ENCODE measurements around the gene RPL5. TPM values are rescaled to one million over a fixed set of nuclear protein-coding genes. Genes with fewer than 3 reads are reported as not detected.

RPL5 gene
- total and polyA plus RNA-seq, 2 experiments from 2014 or later = 918 to 1,643 TPM

DNA sequence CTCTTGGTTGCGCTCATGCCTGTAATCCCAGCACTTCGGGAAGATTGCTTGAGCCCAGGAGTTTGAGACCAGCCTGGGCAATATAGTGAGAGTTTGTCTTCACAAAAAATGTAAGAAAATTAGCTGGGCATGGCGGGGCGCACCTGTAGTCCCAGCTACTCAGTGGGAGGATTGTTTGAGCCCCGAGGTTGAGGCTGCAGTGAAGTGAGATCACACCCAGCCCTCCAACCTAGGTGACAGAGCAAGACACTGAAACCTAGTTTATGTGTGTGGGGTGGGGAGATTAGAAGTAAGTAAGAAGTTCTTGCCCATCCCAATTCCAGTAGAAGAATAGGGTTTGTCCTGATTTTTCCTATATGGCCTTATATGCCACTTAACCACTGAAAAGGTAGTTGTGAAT lies 2.0 kb downstream of the RPL5 start:
- Histone ChIP-seq H3K4me1 (ENCODE audit: low read depth) (peaks cover 13% of the 10 kb centered on the region), H3K27me3 (no peaks in the 10 kb centered on the region), H3K4me3 (peak overlapping the region; percentile 95), H3K9me3 (ENCODE audit: low read depth) (no peaks in the 10 kb centered on the region), H3K36me3 (peaks cover 53% of the 10 kb centered on the region), H3K27ac (peak overlapping the region; percentile 1)
- no peak for DNase-seq (ENCODE audit: low read depth in 1 of 2, low spot score in 1 of 2)
- TF ChIP-seq, protein P1, sequence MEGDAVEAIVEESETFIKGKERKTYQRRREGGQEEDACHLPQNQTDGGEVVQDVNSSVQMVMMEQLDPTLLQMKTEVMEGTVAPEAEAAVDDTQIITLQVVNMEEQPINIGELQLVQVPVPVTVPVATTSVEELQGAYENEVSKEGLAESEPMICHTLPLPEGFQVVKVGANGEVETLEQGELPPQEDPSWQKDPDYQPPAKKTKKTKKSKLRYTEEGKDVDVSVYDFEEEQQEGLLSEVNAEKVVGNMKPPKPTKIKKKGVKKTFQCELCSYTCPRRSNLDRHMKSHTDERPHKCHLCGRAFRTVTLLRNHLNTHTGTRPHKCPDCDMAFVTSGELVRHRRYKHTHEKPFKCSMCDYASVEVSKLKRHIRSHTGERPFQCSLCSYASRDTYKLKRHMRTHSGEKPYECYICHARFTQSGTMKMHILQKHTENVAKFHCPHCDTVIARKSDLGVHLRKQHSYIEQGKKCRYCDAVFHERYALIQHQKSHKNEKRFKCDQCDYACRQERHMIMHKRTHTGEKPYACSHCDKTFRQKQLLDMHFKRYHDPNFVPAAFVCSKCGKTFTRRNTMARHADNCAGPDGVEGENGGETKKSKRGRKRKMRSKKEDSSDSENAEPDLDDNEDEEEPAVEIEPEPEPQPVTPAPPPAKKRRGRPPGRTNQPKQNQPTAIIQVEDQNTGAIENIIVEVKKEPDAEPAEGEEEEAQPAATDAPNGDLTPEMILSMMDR (IDR thresholded peaks at IDR 0.05; ENCODE audit: low read depth, low read length) = no peak

DNA sequence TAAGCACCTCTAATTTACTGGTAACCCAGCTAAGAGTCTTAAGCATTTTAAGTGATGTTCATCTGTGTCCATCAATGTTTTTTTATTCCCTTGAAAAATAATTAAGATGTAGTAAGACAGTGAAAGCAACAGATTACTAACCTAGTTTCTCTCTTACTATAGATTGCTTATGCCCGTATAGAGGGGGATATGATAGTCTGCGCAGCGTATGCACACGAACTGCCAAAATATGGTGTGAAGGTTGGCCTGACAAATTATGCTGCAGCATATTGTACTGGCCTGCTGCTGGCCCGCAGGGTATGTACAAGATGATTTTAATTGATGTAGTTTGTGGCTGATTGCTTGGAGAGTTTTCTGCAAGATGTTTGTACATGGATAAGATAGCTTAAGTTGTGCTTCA lies 2.8 kb downstream of the RPL5 start:
- H3K4me1 ChIP-seq (ENCODE audit: low read depth) = peaks cover 13% of the 10 kb centered on the region
- no peaks in the 10 kb centered on the region for H3K27me3 ChIP-seq
- no peak overlapping the region for H3K4me3 ChIP-seq
- DNase-seq (ENCODE audit: low read depth in 1 of 2, low spot score in 1 of 2) = no peak
- no peaks in the 10 kb centered on the region for H3K9me3 ChIP-seq (ENCODE audit: low read depth)
- H3K36me3 ChIP-seq = peaks cover 59% of the 10 kb centered on the region
- H3K27ac ChIP-seq = peak overlapping the region; percentile 46
- TF ChIP-seq, protein P1 (IDR thresholded peaks at IDR 0.05; ENCODE audit: low read depth, low read length) = no peak

DNA sequence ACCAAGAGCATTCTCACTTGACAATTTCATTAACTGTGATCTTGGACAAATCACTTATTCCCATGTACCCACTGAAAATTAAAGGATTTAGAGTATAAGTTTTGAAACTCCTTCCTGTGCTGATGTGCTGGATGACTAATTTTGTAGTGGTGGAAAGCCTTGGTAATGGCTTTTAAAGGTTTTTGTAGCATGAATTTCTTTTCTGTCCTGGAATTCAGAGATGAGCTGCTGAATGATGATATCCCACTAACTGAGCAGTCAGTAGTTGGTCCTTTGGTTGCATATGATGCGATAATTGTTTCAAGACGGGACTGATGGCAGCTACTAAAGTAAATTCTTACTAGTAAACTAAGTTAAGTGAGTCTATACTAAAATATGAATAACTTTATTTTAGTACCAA lies 5.2 kb downstream of the RPL5 start:
- Histone ChIP-seq H3K4me1 (ENCODE audit: low read depth) (peaks cover 13% of the 10 kb centered on the region), H3K36me3 (peaks cover 83% of the 10 kb centered on the region), H3K4me3 (no peak overlapping the region), H3K27me3 (no peaks in the 10 kb centered on the region), H3K9me3 (ENCODE audit: low read depth) (no peaks in the 10 kb centered on the region), H3K27ac (no peak overlapping the region)
- TF ChIP-seq, protein P1 (IDR thresholded peaks at IDR 0.05; ENCODE audit: low read depth, low read length) = no peak
- DNase-seq (ENCODE audit: low read depth in 1 of 2, low spot score in 1 of 2) = no peak

DNA sequence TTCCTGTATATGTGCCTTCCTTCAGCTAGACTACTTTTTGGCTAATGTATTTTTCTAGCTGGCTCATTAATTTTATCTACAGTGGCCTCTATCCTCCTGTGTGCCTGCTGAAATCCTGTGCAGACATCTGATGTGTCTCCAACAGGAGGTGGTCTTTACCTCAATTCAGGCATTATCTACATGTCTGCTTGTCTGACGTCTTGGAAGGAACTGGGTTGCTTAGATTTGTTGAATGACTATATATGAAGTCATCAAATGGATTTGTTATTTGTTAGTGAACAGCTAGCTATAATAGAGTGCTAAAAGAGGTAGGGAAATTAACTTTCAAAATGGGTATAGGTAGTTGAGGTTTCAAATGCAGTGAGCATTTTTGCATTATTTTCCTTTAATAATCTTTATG lies 6.7 kb downstream of the RPL5 start:
- no peaks in the 10 kb centered on the region for H3K27me3 ChIP-seq
- TF ChIP-seq, protein P1 (IDR thresholded peaks at IDR 0.05; ENCODE audit: low read depth, low read length) = no peak

DNA sequence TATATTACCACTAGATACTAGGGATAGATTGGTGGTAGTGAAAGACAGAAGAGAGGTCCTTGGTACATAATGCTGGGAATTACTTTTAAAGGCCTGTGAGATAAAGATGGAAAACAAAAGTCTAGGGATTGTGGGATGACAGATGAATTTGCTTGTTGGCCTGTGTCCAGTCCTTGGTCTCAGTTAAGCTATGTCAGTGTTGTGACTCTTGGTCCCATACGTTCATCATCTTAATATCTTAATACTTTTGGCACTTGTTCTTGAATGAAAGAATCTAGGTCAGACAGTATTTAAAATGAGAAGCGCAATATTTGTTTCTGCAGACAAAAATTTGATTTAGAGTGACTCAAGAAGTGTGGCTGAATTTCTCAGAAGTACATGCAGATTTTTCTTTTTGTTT lies 7.6 kb downstream of the RPL5 start:
- DNase-seq (ENCODE audit: low read depth in 1 of 2, low spot score in 1 of 2) = no peak
- no peaks in the 10 kb centered on the region for H3K4me1 ChIP-seq (ENCODE audit: low read depth)
- H3K27me3 ChIP-seq = no peaks in the 10 kb centered on the region
- TF ChIP-seq, protein P1 (IDR thresholded peaks at IDR 0.05; ENCODE audit: low read depth, low read length) = no peak
- H3K36me3 ChIP-seq = peaks cover 94% of the 10 kb centered on the region
- H3K9me3 ChIP-seq (ENCODE audit: low read depth) = no peaks in the 10 kb centered on the region
- no peak overlapping the region for H3K27ac ChIP-seq
- H3K4me3 ChIP-seq = no peak overlapping the region

More for the DNA sequence above, 6.7 kb downstream of the RPL5 start:
- H3K9me3 ChIP-seq (ENCODE audit: low read depth) = no peaks in the 10 kb centered on the region
- peak overlapping the region; percentile 58 for H3K27ac ChIP-seq
- peaks cover 94% of the 10 kb centered on the region for H3K36me3 ChIP-seq
- no peak overlapping the region for H3K4me3 ChIP-seq
- no peak for DNase-seq (ENCODE audit: low read depth in 1 of 2, low spot score in 1 of 2)
- peaks cover 8% of the 10 kb centered on the region for H3K4me1 ChIP-seq (ENCODE audit: low read depth)

DNA sequence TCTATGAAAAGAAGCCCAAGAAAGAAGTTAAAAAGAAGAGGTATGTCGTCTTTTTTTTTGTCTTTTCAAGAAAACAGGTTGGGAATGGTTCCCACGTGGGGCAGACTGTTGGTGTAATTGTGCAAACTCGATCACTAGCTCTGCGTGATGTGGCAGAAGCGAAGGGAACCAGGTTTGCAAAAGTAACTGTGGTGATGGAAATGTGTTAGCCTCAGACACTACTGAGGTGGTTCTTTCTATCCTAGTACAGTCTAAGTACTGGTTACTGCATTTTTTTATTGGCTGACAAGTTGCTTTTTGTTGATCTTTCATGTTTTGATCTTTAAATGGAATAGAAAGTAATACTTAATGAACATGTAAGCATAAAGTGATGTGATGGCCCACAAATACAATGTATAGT lies 8.8 kb downstream of the RPL5 start:
- TF ChIP-seq, protein P1 (IDR thresholded peaks at IDR 0.05; ENCODE audit: low read depth, low read length) = no peak
- no peaks in the 10 kb centered on the region for H3K27me3 ChIP-seq
- no peak overlapping the region for H3K4me3 ChIP-seq
- peaks cover 86% of the 10 kb centered on the region for H3K36me3 ChIP-seq
- no peaks in the 10 kb centered on the region for H3K9me3 ChIP-seq (ENCODE audit: low read depth)
- no peak for DNase-seq (ENCODE audit: low read depth in 1 of 2, low spot score in 1 of 2)
- no peak overlapping the region for H3K27ac ChIP-seq
- no peaks in the 10 kb centered on the region for H3K4me1 ChIP-seq (ENCODE audit: low read depth)
